Left lobe of liver (tissue), 2 donors: ENCODE data around the gene CBFA2T2. TPM values are rescaled to one million over a fixed set of nuclear protein-coding genes. Genes with fewer than 3 reads are reported as not detected.

Source experiments
- ATAC-seq: fragments of 200-7000 bp; cut with Tn5 transposase; one replicate; pipeline ENCODE4 v1.9.1; 2020; ENCODE audit warnings: mild to moderate bottlenecking, moderate library complexity
- DNase-seq: peaks from one replicate; pipeline ENCODE4 v3.0.0-alpha.2; 2020; ENCODE audit warnings: low spot score
- total RNA-seq: library from RNA; stranded (reverse); gene quantifications from one replicate; pipeline ENCODE4 v1.2.1, GENCODE V29; 2021
- donor health status: DM: no; HTN: no; CAD: no; lungs with moderate emphysema.
- donor health status: DM: no; HTN: yes; CAD: no.

CBFA2T2 gene
- total RNA-seq, 1 donor from 2014 or later, result 5.7 TPM

GRCh38 chr20:33674294-33675135 is 184.6 kb downstream of the CBFA2T2 start, which contains the start of gene NECAB3:
NECAB3 (minus strand) TSS chr20:33674428; CDS start chr20:33674352, 76 bp downstream.
- DNase-seq, result peak; percentile 91
- peak; percentile 93 for ATAC-seq

DNA sequence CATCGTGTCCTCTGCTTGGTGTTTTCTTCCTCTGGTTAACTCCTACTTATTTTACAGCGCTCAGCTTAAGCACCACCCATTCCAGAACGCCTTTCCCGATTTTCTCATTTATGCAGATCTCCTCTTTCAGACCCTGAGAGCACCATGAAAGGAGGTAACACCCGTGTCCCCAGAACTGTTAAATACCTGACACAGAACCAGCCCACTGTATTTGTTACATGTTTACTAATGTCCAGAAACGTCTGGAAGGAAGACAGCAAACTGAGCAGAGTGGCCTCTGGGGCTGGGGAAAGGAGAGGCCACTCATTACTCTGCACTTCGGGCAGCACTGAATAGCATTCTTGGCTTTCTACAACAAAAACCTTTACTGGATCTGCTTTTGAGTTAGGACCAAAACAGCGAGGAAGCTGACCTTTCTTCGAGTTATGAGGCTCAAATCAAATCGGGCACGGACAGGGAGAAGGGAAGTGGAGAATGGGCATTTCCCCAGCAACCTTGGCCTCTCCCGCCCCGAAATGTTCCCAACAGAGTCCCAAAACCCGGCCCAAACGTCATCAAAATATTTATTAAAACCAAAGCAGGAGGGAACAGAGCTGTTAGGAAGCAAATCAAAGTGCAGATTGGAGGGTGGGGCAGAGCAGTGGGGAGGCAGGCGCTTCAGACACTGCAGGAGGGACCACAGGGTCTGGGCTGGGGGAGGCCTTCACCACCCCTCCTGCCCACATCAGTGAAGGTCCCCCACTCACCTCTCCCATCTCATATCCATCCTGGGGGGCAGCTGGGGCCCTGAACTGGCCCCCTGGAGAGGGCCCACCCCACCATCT is 185.5 kb downstream of the CBFA2T2 start:
- DNase-seq (no peak), ATAC-seq (no peak)

DNA sequence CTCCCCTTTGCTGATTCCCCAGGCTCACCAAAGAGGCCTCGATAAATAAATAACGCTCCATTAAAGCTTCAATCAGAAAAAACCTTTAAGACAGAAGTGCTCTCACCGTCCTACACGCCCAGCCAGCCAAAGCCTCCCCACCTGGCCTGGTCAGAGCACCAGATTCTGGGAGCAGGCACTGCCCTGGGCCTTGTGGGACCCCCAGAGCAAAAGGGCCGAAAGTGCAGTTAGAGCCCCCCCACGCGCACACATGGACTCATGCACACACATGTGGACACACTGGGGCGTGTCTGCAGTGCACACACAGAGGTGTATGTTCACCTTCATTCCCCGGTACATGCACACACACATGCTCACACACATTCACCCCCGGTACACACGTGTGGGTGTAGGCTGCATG is 186.2 kb downstream of the CBFA2T2 start:
- DNase-seq, result no peak
- ATAC-seq, result no peak

- DNase-seq, result no peak
- no peak for ATAC-seq
These were observed 187.1 kb downstream of the CBFA2T2 start for GRCh38 chr20:33676652-33677645.

DNA sequence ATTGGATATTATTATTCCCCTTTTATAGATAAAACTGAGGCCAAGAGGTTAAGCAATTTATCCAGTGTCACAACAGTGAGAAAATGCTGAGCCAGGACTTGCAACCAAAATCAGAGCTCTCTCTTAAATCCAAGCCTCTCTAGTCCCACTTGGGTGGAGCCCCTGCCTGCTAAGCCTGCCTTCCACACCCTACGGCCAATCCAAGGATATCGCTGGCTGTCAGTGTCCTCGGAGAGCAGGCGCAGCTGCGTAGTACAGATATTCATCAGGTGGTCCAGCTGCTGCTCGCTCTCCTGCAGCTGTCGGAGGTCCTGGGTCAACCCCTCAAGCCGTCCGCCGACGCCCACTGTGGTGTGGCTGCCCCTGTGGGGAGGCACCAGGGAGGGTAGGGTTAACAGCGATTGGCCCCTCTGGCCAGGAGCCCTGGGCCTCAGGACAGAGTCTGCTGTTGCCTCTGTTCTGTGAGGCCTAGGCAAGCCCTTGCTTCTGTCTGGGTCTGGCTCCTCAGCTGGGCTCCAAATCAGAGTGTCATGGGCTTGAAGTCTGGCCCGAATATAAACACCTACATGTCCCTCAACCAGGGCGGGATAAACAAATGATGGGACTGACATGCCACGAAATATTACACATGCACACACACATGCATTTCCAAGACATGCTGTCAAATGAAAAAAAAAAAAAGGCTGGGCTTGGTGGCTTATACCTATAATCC is 188.3 kb downstream of the CBFA2T2 start:
- ATAC-seq (no peak), DNase-seq (no peak)

DNA sequence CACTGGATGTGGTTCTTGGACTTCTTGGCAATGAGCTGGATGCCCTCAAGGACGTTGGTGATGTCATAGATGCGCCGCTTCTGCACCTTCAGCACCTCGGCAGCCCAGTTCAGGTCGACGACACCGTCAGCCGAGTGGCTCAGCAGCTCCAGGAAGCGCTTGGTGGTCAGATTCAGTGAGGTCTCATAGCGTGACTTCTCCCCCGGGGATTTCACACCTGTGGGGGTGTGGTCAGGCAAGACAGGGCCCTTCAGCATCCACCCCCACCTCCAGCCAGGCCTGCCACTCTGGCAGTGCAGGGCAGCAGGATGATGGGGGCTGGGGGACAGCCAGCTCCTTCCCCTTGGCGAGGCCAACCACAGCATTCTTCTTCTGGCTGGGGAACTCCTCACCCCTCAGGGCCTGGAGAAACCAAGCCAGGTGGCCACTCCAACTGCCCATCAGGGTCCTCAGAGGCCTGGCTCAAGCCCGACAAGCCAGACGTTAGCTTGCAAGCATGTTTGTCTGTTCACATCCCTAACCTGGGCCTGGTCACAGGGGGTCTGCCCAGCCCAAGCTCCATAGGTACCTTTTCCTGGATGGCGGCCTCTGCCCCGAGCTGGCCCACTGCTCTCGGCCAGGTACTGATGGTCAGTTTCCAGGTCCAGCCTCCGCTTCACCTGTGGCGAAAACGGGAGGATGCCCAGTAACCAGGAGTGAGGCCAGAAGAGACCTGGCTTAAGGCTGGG is 190.0 kb downstream of the CBFA2T2 start:
- DNase-seq, result no peak
- no peak for ATAC-seq

DNA sequence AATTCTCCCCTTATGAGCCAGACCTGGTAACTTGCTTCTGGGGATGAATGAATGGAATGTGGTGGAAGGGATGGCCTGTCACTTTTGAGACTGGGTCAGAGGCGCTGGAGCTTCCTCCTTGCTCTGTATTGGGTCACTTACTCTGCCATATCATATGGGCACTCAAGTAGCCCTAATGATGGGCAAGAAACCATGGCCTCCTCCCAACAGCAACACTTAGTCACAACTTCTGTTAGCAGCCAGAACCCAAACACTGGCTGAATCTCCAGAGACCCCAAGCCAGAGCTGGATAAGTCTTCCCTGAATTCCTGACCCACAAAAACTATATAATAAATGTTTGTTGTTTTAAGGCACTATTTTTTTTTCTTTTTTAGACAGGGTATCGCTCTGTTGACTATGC is 190.8 kb downstream of the CBFA2T2 start:
- DNase-seq, result no peak
- ATAC-seq, result no peak

DNA sequence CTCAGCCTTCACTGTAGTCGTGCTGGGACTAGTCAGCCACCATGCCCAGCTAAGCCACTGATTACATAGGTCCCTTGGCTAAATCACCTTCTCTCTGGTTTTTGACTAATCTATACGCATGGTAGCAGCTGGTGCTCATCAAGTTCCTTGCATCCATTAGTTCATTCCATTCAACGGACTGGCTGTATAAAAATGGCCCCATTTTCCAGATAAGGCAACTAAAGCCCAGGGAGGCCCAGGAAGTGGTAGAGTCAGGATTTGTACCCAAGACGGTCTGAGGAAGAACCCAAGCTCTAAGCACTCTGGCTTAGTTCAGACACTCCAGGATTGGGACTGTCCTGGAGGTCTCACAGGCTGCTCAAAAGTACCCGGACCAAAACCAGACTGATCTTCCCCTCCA is 191.4 kb downstream of the CBFA2T2 start:
- ATAC-seq (no peak), DNase-seq (no peak)

GRCh38 chr20:33681728-33682353 is 191.9 kb downstream of the CBFA2T2 start:
- DNase-seq, result no peak
- ATAC-seq, result no peak

DNA sequence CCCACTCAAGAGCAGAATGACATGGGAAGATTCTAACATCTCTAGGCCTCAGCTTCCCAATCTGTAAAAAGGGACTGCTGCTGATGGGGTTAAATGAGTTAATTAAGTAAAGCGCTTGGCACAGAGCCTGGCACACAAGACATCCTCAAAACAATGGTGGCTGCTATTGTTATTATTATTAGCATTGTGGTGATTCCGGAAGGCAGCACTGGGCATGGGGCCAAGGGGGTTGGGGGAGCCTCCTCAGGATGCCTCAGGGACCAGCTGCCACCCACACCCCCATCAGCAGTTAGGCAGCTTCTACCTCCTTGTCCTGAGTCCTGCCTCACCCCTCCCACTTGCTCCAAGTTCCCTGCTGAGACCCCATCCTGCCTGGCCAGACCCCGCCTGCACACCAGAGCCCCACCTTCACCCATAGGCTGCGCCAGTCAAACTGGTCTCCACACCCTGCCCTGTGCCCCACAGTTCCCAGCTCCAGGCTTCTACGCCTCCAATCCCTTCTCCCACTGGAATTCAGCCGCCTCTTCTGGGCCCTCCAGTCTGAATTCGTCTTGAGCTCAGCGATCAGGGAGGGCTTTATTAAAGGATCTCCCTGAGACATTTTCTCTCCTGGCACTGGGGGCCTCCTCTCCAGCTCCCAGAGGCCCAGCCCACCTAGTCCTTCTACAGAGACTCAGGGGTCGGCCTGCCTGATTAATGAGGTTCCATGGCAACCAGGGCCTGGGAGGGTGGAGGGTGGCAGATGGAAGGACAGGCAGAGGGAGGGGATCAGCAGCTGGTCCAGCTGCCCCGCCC is 194.8 kb downstream of the CBFA2T2 start:
- DNase-seq, result no peak
- no peak for ATAC-seq

GRCh38 chr20:33685328-33686099 is 195.6 kb downstream of the CBFA2T2 start:
- no peak for ATAC-seq
- no peak for DNase-seq

DNA sequence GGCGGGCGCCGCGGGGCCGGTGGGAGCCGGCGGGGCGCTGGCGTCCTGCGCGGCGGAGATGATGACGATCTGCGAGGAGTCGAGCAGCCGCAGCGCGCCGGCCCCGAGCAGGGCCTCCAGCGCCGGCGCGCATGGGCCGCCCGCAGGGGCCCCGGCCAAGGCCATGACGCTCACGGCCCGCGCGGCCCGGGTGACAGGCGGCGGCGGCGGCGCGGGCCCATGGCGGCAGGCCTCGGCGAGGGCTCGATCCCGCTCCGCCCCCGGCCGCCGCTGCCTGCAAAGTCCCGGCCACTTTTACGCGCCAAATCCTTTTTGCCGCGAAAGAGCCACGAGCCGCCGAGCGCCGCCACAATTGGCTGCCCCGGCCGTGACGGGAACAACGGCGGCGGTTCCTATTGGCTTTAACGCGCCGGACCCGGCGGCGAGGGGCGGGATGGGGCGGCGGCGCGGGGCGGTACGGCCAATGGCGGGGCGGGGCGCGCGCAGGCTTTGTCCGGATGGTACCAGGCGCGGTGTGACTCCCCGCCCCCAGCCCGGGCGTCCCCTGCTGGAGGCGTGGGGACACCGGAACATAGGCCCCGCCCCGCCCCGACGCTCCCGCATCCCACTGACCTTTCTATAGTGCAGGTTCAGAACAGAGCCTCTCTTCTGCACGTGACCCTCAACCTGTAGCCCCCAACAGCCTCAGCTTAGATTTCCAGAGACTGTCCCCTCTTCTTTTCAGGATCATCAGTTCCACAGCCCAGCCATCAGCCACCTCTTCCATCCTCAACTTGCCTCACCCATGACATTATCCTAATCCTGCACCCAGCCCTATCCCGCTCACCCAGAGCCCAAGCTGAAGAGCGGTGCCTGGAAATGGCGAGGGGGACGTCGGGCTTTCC is 196.4 kb downstream of the CBFA2T2 start, which contains the start of gene E2F1:
Gene E2F1 (minus strand): TSS at position 286 of the 884 bp plus-strand sequence. CDS start 121 bp downstream, at position 165.
- DNase-seq (peak; percentile 96), ATAC-seq (peak; percentile 99)

GRCh38 chr20:33686984-33687366 is 197.1 kb downstream of the CBFA2T2 start:
- DNase-seq (no peak), ATAC-seq (no peak)

GRCh38 chr20:33687370-33687915 is 197.5 kb downstream of the CBFA2T2 start:
- ATAC-seq, result no peak

GRCh38 chr20:33687993-33688937 is 198.4 kb downstream of the CBFA2T2 start:
- no peak for ATAC-seq
- DNase-seq, result no peak

More at GRCh38 chr20:33687370-33687915, 197.5 kb downstream of the CBFA2T2 start:
- no peak for DNase-seq
